GM20000 (cell line): ENCODE measurements around the gene CCDC85C.

Experiments used
- DNase-seq: peaks from one replicate; pipeline ENCODE4 v3.0.0; 2012; ENCODE audit warnings: low spot score
- TF ChIP-seq, protein P1 (sequence below): IDR thresholded peaks from 2 replicates; pipeline ENCODE4 v1.5.1; 2012; ENCODE audit warnings: mild to moderate bottlenecking, control low read depth; ENCODE audit errors: extremely low read depth, missing control alignments

The CCDC85C gene

GRCh38 chr14:99586054-99586760 is 17.8 kb downstream of the CCDC85C start:
- no peak for DNase-seq
- TF ChIP-seq, protein P1, sequence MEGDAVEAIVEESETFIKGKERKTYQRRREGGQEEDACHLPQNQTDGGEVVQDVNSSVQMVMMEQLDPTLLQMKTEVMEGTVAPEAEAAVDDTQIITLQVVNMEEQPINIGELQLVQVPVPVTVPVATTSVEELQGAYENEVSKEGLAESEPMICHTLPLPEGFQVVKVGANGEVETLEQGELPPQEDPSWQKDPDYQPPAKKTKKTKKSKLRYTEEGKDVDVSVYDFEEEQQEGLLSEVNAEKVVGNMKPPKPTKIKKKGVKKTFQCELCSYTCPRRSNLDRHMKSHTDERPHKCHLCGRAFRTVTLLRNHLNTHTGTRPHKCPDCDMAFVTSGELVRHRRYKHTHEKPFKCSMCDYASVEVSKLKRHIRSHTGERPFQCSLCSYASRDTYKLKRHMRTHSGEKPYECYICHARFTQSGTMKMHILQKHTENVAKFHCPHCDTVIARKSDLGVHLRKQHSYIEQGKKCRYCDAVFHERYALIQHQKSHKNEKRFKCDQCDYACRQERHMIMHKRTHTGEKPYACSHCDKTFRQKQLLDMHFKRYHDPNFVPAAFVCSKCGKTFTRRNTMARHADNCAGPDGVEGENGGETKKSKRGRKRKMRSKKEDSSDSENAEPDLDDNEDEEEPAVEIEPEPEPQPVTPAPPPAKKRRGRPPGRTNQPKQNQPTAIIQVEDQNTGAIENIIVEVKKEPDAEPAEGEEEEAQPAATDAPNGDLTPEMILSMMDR: no peak

DNA sequence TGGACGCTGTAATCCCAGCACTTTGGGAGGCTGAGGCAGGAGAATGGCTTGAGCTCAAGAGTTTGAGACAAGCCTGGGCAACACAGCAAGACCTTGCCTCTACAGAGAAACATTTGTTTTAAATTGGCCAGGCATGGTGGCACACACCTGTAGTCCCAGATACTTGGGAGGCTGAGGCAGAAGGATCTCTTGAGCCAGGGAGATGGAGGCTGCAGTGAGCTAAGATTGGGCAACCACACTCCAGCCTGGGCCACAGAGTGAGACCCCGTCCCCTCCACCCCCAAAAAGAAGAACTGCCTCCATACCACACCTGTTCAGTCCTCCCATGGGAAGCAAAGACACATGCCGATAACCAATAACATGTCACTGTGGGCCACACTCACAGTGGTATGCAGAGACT is 19.2 kb downstream of the CCDC85C start:
- TF ChIP-seq, protein P1: no peak
- no peak for DNase-seq

GRCh38 chr14:99581938-99582337 is 22.1 kb downstream of the CCDC85C start:
- TF ChIP-seq, protein P1: no peak
- DNase-seq: no peak

GRCh38 chr14:99581374-99581773 is 22.6 kb downstream of the CCDC85C start:
- TF ChIP-seq, protein P1: no peak
- no peak for DNase-seq

DNA sequence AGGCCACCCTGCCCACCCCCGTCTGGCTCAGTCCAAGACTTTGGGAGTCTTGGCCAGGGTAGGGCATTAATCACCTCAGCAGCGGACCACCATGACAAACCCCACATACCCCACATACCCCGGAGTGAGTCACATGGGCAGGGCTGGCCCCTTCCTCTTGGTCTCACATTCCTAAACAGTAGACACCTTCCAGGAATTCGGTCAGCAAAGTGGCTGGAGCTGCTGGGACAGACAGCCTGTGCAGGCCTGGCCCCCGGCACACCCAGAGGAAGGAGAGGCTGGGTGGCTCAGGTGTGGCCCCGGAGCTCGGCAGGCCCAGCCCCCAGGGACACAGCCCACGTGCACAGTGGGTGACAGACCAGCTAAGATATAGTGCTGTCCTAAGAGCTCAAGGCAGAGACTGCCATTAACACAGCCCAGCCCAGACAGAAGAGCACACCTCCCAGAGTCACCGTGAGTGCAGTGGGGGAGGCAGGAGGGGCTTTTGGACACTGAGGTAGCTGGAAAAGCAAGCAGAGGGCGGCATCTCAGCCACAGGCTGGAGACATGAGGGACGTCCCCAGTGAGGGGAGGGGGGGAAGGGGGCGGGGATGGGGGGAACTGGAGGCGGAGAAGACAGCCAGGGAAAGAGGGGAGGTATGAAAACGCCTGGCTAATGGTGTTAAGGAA is 24.0 kb downstream of the CCDC85C start:
- TF ChIP-seq, protein P1: no peak
- DNase-seq: no peak

- DNase-seq: no peak
- TF ChIP-seq, protein P1: no peak
Observed at GRCh38 chr14:99579120-99579836, 24.7 kb downstream of the CCDC85C start.

DNA sequence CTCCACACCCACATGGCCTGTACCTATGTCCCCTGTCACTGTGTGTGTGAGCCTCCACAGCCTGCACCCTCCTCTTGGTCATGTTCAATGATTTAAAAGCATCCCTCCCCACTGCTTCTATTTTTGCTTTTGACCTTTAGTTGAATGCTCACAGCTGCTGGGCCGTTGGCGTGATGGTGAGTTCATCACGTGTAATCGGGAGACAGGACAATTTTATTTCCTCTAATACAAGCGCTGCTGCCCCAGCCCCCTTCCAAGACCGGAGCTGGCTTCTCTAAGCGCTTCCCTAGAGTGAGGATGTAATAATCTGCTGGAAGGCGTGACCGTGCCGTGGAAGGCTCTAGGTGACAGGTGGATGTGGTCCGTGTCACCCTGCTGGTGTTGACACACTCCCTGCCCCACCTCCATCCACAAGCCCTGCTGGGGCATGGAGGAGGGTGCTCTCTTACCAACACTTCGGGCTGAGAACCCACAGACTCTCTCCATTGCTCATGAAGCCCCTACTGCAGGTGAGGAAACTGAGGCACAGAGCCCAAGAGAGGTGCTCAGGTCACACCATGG is 25.4 kb downstream of the CCDC85C start:
- TF ChIP-seq, protein P1: no peak
- DNase-seq: no peak
